Measurements from ENCODE around the gene EHMT1. TPM values are rescaled to one million over a fixed set of nuclear protein-coding genes. Genes with fewer than 3 reads are reported as not detected.
A peak's percentile ranks its signal among the peaks of the same experiment; 100 is the strongest.

The EHMT1 gene
- total and polyA plus RNA-seq, 2 of the 13 experiments (the other 11 are each of a cell fraction or from before 2014, with no cell fraction given), result 23.0 to 27.1 TPM

DNA sequence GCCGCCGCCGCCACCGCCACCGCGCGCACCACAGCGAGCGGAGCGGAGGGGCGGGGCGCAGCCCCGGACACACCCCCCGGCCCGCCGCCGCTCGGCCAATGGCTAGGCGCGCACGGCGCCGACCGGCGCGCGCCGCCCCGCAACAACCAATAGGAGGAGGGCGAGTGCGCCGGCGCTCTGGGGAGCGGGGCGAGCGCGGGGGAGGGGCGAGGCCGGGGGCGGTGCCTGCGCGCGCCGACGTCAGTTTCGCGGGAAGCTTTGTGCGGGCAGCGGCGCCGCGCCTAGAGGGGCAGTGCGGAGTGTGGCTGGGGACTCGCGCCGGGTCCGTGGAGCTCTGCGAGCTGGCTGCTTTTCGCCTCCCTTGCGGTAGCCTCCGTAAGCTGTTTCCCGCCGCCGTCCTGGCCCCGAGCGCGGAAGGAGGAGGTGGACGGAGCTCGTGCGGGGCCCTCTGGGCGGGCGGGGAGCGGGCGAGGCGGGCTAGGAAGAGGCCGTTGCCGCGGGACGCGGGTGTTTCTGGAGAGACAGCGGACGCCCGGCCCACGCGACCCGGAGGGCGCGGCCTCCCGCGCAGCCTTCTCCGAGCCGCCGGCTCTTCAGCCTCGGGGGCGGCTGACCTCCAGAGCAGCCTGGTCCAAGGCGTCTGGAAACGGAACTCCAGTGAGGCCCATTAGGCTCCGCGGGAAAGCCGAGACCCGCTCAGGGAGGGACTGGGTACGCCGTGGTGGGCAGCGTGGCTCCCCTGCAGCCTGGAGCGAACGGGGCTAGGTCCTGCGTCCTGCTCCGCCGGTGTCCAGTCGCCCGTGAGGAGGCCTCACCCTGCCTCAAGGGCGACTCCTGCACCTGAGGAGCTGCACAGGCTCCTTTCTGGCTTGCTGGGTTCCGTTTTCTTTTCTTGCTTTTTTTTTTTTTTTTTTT is 28.1 kb upstream of the EHMT1 start, which contains the start of gene ZMYND19:
ZMYND19 (minus strand) TSS at position 44 of the 915 bp plus-strand sequence. CDS start 249 bp downstream, outside the sequence.
- peak within 1 kb of the TSS; percentile 74 to 90 (median 83) for H3K4me3 ChIP-seq (replicated peaks in 1 of 3; ENCODE audit: insufficient read depth in 1 of 3, low read depth in 2 of 3, low read length in 3 of 3)
- BruUV-seq (replicated peaks), result TSS peak; percentile 73
- peaks cover 47% of the 10 kb centered on the region for H3K4me1 ChIP-seq (ENCODE audit: insufficient read depth, low read length)
- FAIRE-seq (no peak), ATAC-seq (peak; percentile 89), DNase-seq (ENCODE audit: low spot score) (peak; percentile 73)
- H3K9me3 ChIP-seq (ENCODE audit: low read length), result no peaks in the 10 kb centered on the region
- H3K27ac ChIP-seq (ENCODE audit: extremely low read length, insufficient read depth, low read length), result peak within 1 kb of the TSS; percentile 43
- H3K4me2 ChIP-seq (ENCODE audit: low read depth, low read length), result peak within 1 kb of the TSS; percentile 90
- peaks cover 19% of the 10 kb centered on the region for H3K79me2 ChIP-seq (ENCODE audit: insufficient read depth, low read length)
- H3K9ac ChIP-seq (ENCODE audit: insufficient read depth, low read depth, low read length), result peak within 1 kb of the TSS; percentile 82
- in situ Hi-C loops (cut with HindIII; ENCODE audit: extremely low pct_ligation_motif_present, low pct_unique_long_range_greater_than_20kb), result no loop called here
- H3K36me3 ChIP-seq (replicated peaks in 1 of 2; ENCODE audit: control insufficient read depth in 1 of 2, insufficient read depth in 2 of 2, low read length in 2 of 2), result peaks cover 12 to 27% of the 10 kb centered on the region in 2 experiments; a peak in 4 of 5 replicates
- CTCF ChIA-PET (ENCODE audit: low intra/inter-chr PET ratio, low total read pairs), result no interaction called here
- H2AFZ ChIP-seq (ENCODE audit: low read length), result no peak within 1 kb of the TSS
- WGBS (ENCODE audit: low lambda C conversion rate), result 2% methylated on average over 6 of the region's 113 CpGs
- no peaks in the 10 kb centered on the region for H3K27me3 ChIP-seq (ENCODE audit: control insufficient read depth in 1 of 2, insufficient read depth in 2 of 2, low read length in 2 of 2)
- POLR2A ChIA-PET, result interaction anchor here (1.2 to 2.3 kb wide), 7 partner anchors 9 to 29 kb away, joined by 3 to 11 read pairs (median 5); partner anchors contain the start of genes ARRDC1, DPH7 and EHMT1
- intact Hi-C loops (cut with micrococcal nuclease; ENCODE audit: unreplicated experiment), result no loop called here
- no peaks in the 10 kb centered on the region for H4K20me1 ChIP-seq (ENCODE audit: insufficient read depth, low read length)
- TF ChIP-seq KLF16 (CRISPR knock-in tag; IDR thresholded peaks at IDR 0.05), result 0 out of 4 replicates have a peak, but pooled peaks of 1 of the 2 experiments have one; percentile 28
- TF ChIP-seq ZFX (CRISPR knock-in tag; IDR thresholded peaks at IDR 0.05; ENCODE audit: low read depth), result peak; percentile 48
- peak; percentile 45; the same call in 1 of the 2 replicates for TF ChIP-seq GABPB1 (CRISPR knock-in tag; IDR thresholded peaks at IDR 0.05)
- TF ChIP-seq ZNF3 (CRISPR knock-in tag; IDR thresholded peaks at IDR 0.05), result no peak
- TF ChIP-seq, protein P1, sequence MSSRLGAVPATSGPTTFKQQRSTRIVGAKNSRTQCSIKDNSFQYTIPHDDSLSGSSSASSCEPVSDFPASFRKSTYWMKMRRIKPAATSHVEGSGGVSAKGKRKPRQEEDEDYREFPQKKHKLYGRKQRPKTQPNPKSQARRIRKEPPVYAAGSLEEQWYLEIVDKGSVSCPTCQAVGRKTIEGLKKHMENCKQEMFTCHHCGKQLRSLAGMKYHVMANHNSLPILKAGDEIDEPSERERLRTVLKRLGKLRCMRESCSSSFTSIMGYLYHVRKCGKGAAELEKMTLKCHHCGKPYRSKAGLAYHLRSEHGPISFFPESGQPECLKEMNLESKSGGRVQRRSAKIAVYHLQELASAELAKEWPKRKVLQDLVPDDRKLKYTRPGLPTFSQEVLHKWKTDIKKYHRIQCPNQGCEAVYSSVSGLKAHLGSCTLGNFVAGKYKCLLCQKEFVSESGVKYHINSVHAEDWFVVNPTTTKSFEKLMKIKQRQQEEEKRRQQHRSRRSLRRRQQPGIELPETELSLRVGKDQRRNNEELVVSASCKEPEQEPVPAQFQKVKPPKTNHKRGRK (CRISPR knock-in tag; IDR thresholded peaks at IDR 0.05), result no peak
- TF ChIP-seq ZNF263 (CRISPR knock-in tag; IDR thresholded peaks at IDR 0.05), result 0 out of 2 replicates have a peak, but pooled peaks have one; percentile 22
- TF ChIP-seq NFKB2 (CRISPR knock-in tag; IDR thresholded peaks at IDR 0.05; ENCODE audit: borderline replicate concordance), result peak; percentile 28; the same call in 1 of the 2 replicates
- TF ChIP-seq ZNF235 (CRISPR knock-in tag; IDR thresholded peaks at IDR 0.05; ENCODE audit: borderline replicate concordance), result peak; percentile 45; the same call in 1 of the 2 replicates
- TF ChIP-seq, protein P2, sequence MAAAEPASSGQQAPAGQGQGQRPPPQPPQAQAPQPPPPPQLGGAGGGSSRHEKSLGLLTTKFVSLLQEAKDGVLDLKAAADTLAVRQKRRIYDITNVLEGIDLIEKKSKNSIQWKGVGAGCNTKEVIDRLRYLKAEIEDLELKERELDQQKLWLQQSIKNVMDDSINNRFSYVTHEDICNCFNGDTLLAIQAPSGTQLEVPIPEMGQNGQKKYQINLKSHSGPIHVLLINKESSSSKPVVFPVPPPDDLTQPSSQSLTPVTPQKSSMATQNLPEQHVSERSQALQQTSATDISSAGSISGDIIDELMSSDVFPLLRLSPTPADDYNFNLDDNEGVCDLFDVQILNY (CRISPR knock-in tag; conservative IDR thresholded peaks at IDR 0.05), result peak; percentile 88
- TF ChIP-seq, protein P3, sequence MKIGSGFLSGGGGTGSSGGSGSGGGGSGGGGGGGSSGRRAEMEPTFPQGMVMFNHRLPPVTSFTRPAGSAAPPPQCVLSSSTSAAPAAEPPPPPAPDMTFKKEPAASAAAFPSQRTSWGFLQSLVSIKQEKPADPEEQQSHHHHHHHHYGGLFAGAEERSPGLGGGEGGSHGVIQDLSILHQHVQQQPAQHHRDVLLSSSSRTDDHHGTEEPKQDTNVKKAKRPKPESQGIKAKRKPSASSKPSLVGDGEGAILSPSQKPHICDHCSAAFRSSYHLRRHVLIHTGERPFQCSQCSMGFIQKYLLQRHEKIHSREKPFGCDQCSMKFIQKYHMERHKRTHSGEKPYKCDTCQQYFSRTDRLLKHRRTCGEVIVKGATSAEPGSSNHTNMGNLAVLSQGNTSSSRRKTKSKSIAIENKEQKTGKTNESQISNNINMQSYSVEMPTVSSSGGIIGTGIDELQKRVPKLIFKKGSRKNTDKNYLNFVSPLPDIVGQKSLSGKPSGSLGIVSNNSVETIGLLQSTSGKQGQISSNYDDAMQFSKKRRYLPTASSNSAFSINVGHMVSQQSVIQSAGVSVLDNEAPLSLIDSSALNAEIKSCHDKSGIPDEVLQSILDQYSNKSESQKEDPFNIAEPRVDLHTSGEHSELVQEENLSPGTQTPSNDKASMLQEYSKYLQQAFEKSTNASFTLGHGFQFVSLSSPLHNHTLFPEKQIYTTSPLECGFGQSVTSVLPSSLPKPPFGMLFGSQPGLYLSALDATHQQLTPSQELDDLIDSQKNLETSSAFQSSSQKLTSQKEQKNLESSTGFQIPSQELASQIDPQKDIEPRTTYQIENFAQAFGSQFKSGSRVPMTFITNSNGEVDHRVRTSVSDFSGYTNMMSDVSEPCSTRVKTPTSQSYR (CRISPR knock-in tag; IDR thresholded peaks at IDR 0.05; ENCODE audit: borderline replicate concordance), result peak; percentile 70; the same call in 1 of the 2 replicates
- peak; percentile 59; the same call in 1 of the 2 replicates for TF ChIP-seq NRL (CRISPR knock-in tag; IDR thresholded peaks at IDR 0.05; ENCODE audit: borderline replicate concordance)
- TF ChIP-seq, protein P4, sequence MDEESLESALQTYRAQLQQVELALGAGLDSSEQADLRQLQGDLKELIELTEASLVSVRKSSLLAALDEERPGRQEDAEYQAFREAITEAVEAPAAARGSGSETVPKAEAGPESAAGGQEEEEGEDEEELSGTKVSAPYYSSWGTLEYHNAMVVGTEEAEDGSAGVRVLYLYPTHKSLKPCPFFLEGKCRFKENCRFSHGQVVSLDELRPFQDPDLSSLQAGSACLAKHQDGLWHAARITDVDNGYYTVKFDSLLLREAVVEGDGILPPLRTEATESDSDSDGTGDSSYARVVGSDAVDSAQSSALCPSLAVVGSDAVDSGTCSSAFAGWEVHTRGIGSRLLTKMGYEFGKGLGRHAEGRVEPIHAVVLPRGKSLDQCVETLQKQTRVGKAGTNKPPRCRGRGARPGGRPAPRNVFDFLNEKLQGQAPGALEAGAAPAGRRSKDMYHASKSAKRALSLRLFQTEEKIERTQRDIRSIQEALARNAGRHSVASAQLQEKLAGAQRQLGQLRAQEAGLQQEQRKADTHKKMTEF (CRISPR knock-in tag; IDR thresholded peaks at IDR 0.05), result peak; percentile 34; the same call in 1 of the 2 replicates
- 0 out of 2 replicates have a peak, but pooled peaks have one; percentile 1 for TF ChIP-seq ARNT2 (CRISPR knock-in tag; IDR thresholded peaks at IDR 0.05; ENCODE audit: low read depth)
- TF ChIP-seq CREB1 (IDR thresholded peaks at IDR 0.05), result peak; percentile 55; the same call in 1 of the 2 replicates
- TF ChIP-seq CREB1 (CRISPR knock-in tag; IDR thresholded peaks at IDR 0.05), result no peak
- peak; percentile 43; the same call in 1 of the 2 replicates for TF ChIP-seq POLR2AphosphoS5 (IDR thresholded peaks at IDR 0.05; ENCODE audit: low read depth, low read length)

All from HepG2 (cell line).